HCT116 (cell line): Measurements from ENCODE around the gene IFI27. TPM values are rescaled to one million over a fixed set of nuclear protein-coding genes. Genes with fewer than 3 reads are reported as not detected.

ENCODE experiments used
- ATAC-seq: fragments of 200-7000 bp; cut with Tn5 transposase; 2 replicates; pipeline ENCODE4 v1.9.1; 2020; ENCODE audit warnings: mild to moderate bottlenecking, moderate library complexity
- BruUV-seq: library from RNA; stranded (reverse); fragments of 400-500 nt; replicated peaks from 2 replicates; lab custom pipeline; 2021; lab: Mats Ljungman, UMichigan
- CTCF ChIA-PET: fragments of 300-600 bp; sonication (Branson Sonifier 250); formaldehyde crosslinking; loops from one replicate; lab custom pipeline; 2021; ENCODE audit warnings: antibody characterized with exemption; lab: Charles Lee
- POLR2A ChIA-PET: fragments of 300-600, 350-600 bp; sonication (Branson Sonifier 250); formaldehyde crosslinking; loops from one replicate; lab custom pipeline; 2021; ENCODE audit warnings: antibody characterized with exemption; lab: Charles Lee
- RAD21 ChIA-PET, 2 experiments: fragments of 300-600 bp; sonication (Branson Sonifier 250); formaldehyde crosslinking; loops; one replicate each; lab custom pipeline; 2023; ENCODE audit warnings: low total read pairs in 2 of 2; ENCODE audit not compliant: uncharacterized antibody in 2 of 2, unreplicated experiment in 2 of 2, low non-redundant PET in 1 of 2; lab: Charles Lee
- DNase-seq: peaks from one replicate; pipeline ENCODE4 v3.0.0-alpha.2; 2010; ENCODE audit warnings: low read depth, low spot score
- H2AFZ ChIP-seq: fragments of 200-600 bp; shearing (Covaris generic), sonication (generic); 2 replicates; pipeline ENCODE4 v1.6.1; 2017; ENCODE audit warnings: low read depth, mixed run types, mixed read lengths, antibody characterized with exemption, low read length; ENCODE audit not compliant: poor library complexity, severe bottlenecking
- H3K27ac ChIP-seq: 2 replicates; pipeline ENCODE4 v1.5.1; 2012; ENCODE audit warnings: low read depth, low read length
- H3K27me3 ChIP-seq: fragments of 200-600 bp; sonication (generic); 2 replicates; pipeline ENCODE4 v1.6.1; 2016; ENCODE audit warnings: mixed run types, low read length, mixed read lengths; ENCODE audit not compliant: insufficient read depth
- H3K36me3 ChIP-seq, 2 experiments: fragments of 200-500 bp in 1 of 2; fragments of 200-600 bp in 1 of 2; sonication (Bioruptor generic) in 1 of 2; sonication (generic) in 1 of 2; 2 replicates each; pipeline versions ENCODE4 v1.5.1 to v1.6.1; 2014 to 2016; ENCODE audit warnings: low read length in 2 of 2, inconsistent platforms in 1 of 2, mixed read lengths in 1 of 2, mixed run types in 1 of 2; ENCODE audit not compliant: insufficient read depth in 2 of 2, control insufficient read depth in 1 of 2
- H3K4me1 ChIP-seq, 2 experiments: fragments of 200-600 bp in 1 of 2; sonication (generic) in 1 of 2; 2 replicates each; pipeline versions ENCODE4 v1.5.1 to v1.6.1; 2012 to 2017; ENCODE audit warnings: low read length in 2 of 2, inconsistent platforms in 1 of 2, mild to moderate bottlenecking in 1 of 2, mixed read lengths in 1 of 2, mixed run types in 1 of 2, moderate library complexity in 1 of 2; ENCODE audit not compliant: insufficient read depth in 2 of 2, control insufficient read depth in 1 of 2
- H3K4me2 ChIP-seq: fragments of 200-600 bp; sonication (generic); 2 replicates; pipeline ENCODE4 v1.6.1; 2017; ENCODE audit warnings: mixed run types, low read length, mixed read lengths
- H3K4me3 ChIP-seq, 2 experiments: fragments of 200-600 bp in 1 of 2; sonication (generic) in 1 of 2; replicated peaks in 1 of 2; 2 replicates each; pipeline ENCODE4 v1.5.1; 2011 to 2016; ENCODE audit warnings: low read length in 2 of 2, control low read depth in 1 of 2, low read depth in 1 of 2, mild to moderate bottlenecking in 1 of 2, mixed read lengths in 1 of 2, mixed run types in 1 of 2
- H3K79me2 ChIP-seq: fragments of 200-600 bp; sonication (generic); 2 replicates; pipeline ENCODE4 v1.6.1; 2017; ENCODE audit warnings: mild to moderate bottlenecking, mixed run types, low read length, moderate library complexity, mixed read lengths; ENCODE audit not compliant: insufficient read depth
- H3K9ac ChIP-seq: fragments of 200-600 bp; sonication (generic); 2 replicates; pipeline ENCODE4 v1.6.1; 2016; ENCODE audit warnings: low read length, mixed read lengths
- H3K9me2 ChIP-seq: fragments of 200-600 bp; sonication (generic), shearing (Covaris generic); 2 replicates; pipeline ENCODE4 v1.6.1; 2017; ENCODE audit warnings: mixed run types, mild to moderate bottlenecking, moderate library complexity; ENCODE audit not compliant: insufficient read depth
- H3K9me3 ChIP-seq, 2 experiments: fragments of 200-500 bp in 1 of 2; fragments of 200-600 bp in 1 of 2; sonication (Bioruptor generic) in 1 of 2; sonication (generic) in 1 of 2; 2 replicates each; pipeline ENCODE4 v1.6.1; 2014 to 2017; ENCODE audit warnings: low read length in 2 of 2, mixed read lengths in 2 of 2, inconsistent platforms in 1 of 2, low read depth in 1 of 2, mild to moderate bottlenecking in 1 of 2, mixed run types in 1 of 2, moderate library complexity in 1 of 2; ENCODE audit not compliant: control insufficient read depth in 1 of 2, insufficient read depth in 1 of 2
- H4K20me1 ChIP-seq: fragments of 200-600 bp; sonication (generic), shearing (Covaris generic); 2 replicates; pipeline ENCODE4 v1.6.1; 2017; ENCODE audit warnings: mixed run types, mild to moderate bottlenecking, moderate library complexity; ENCODE audit not compliant: insufficient read depth
- CBX3 ChIP-seq: IDR thresholded peaks from 2 replicates; pipeline ENCODE4 v1.6.1; 2012; ENCODE audit warnings: low read depth
- EZH2 ChIP-seq: fragments of 200-600 bp; sonication (generic); IDR thresholded peaks from 2 replicates; pipeline ENCODE4 v1.6.1; 2017; ENCODE audit warnings: antibody characterized with exemption, mixed run types
- JUND ChIP-seq: IDR thresholded peaks from 2 replicates; pipeline ENCODE4 v1.6.1; 2012
- MAX ChIP-seq: IDR thresholded peaks from 2 replicates; pipeline ENCODE4 v1.6.1; 2012
- POLR2A ChIP-seq: IDR thresholded peaks from 2 replicates; pipeline ENCODE4 v1.7.0; 2011; ENCODE audit warnings: borderline replicate concordance; ENCODE audit not compliant: insufficient read depth, insufficient read length; ENCODE audit errors: extremely low read depth
- POLR2AphosphoS5 ChIP-seq: IDR thresholded peaks from 2 replicates; pipeline ENCODE4 v1.6.1; 2011; ENCODE audit warnings: mild to moderate bottlenecking, low read depth, low read length, moderate library complexity
- SP1 ChIP-seq: IDR thresholded peaks from 2 replicates; pipeline ENCODE4 v1.6.1; 2012; ENCODE audit warnings: low read depth
- ZFX ChIP-seq: fragments of 450-650 bp; IDR thresholded peaks from 2 replicates; pipeline ENCODE4 v1.6.1; 2017
- intact Hi-C: fragments of 100-400 bp; cut with micrococcal nuclease; formaldehyde crosslinking; loops from 2 replicates; pipeline ENCODE4 v1.10.0; 2022
- total RNA-seq: library from RNA; stranded (reverse); gene quantifications from one replicate; pipeline ENCODE4 v1.2.1, GENCODE V29; 2021; ENCODE audit not compliant: unreplicated experiment
- TF ChIP-seq, protein P1 (sequence below): IDR thresholded peaks from 2 replicates; pipeline ENCODE4 v1.6.1; 2011; ENCODE audit warnings: mild to moderate bottlenecking, low read length, moderate library complexity; ENCODE audit not compliant: insufficient replicate concordance; ENCODE audit errors: extremely low read depth
- TF ChIP-seq, protein P2 (sequence below): IDR thresholded peaks from 2 replicates; pipeline ENCODE4 v1.6.1; 2012

Gene IFI27
- total RNA-seq, 1 experiment from 2014 or later: 3.8 TPM

GRCh38 chr14:94100847-94101246, 9.7 kb upstream of the IFI27 start:
- no peak overlapping the region for H3K4me2 ChIP-seq
- H3K27ac ChIP-seq: no peak overlapping the region
- no TSS peak for BruUV-seq
- no peaks in the 10 kb centered on the region for H3K9me3 ChIP-seq
- ATAC-seq (peak; percentile 52; the same call in 1 of the 2 replicates), DNase-seq (no peak)
- H3K4me1 ChIP-seq: no peaks in the 10 kb centered on the region; a peak in 1 of 4 replicates
- no peaks in the 10 kb centered on the region for H4K20me1 ChIP-seq
- no peaks in the 10 kb centered on the region for H3K9me2 ChIP-seq
- H2AFZ ChIP-seq: no peak overlapping the region
- POLR2A ChIA-PET: no interaction called here
- H3K4me3 ChIP-seq: no peak overlapping the region
- intact Hi-C loops: no loop called here
- H3K9ac ChIP-seq: no peak overlapping the region
- H3K27me3 ChIP-seq: no peaks in the 10 kb centered on the region
- RAD21 ChIA-PET: no interaction called here
- no peaks in the 10 kb centered on the region for H3K36me3 ChIP-seq
- no peak for TF ChIP-seq POLR2A
- TF ChIP-seq POLR2AphosphoS5: no peak
- TF ChIP-seq, protein P1, sequence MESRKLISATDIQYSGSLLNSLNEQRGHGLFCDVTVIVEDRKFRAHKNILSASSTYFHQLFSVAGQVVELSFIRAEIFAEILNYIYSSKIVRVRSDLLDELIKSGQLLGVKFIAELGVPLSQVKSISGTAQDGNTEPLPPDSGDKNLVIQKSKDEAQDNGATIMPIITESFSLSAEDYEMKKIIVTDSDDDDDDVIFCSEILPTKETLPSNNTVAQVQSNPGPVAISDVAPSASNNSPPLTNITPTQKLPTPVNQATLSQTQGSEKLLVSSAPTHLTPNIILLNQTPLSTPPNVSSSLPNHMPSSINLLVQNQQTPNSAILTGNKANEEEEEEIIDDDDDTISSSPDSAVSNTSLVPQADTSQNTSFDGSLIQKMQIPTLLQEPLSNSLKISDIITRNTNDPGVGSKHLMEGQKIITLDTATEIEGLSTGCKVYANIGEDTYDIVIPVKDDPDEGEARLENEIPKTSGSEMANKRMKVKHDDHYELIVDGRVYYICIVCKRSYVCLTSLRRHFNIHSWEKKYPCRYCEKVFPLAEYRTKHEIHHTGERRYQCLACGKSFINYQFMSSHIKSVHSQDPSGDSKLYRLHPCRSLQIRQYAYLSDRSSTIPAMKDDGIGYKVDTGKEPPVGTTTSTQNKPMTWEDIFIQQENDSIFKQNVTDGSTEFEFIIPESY: no peak
- no peak for TF ChIP-seq SP1
- no peak for TF ChIP-seq ZFX
- TF ChIP-seq MAX: no peak
- TF ChIP-seq JUND: no peak
- TF ChIP-seq, protein P2, sequence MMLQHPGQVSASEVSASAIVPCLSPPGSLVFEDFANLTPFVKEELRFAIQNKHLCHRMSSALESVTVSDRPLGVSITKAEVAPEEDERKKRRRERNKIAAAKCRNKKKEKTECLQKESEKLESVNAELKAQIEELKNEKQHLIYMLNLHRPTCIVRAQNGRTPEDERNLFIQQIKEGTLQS: no peak
- no peak for TF ChIP-seq CBX3
- TF ChIP-seq EZH2: no peak
- CTCF ChIA-PET: no interaction called here
- H3K79me2 ChIP-seq: no peaks in the 10 kb centered on the region
